GM12878 (cell line): ENCODE measurements around the gene ARHGAP15. TPM values are rescaled to one million over a fixed set of nuclear protein-coding genes. Genes with fewer than 3 reads are reported as not detected.

Experiments used
- ATAC-seq: fragments of 200-7000 bp; cut with Tn5 transposase; 3 replicates; pipeline ENCODE4 v1.9.1; 2020; ENCODE audit warnings: mild to moderate bottlenecking, moderate library complexity
- BruUV-seq: library from RNA; stranded (reverse); fragments of 400-500 nt; replicated peaks from 2 replicates; lab custom pipeline; 2021; lab: Mats Ljungman, UMichigan
- CTCF ChIA-PET: fragments of 300-600 bp; sonication (Branson Sonifier 250); formaldehyde crosslinking; extraction: SDS; loops from one replicate; lab custom pipeline; 2021; ENCODE audit warnings: inconsistent platforms; lab: Yijun Ruan, JAX
- POLR2A ChIA-PET: fragments of 350-600 bp; formaldehyde crosslinking; extraction: SDS; loops from one replicate; lab custom pipeline; 2021; ENCODE audit warnings: inconsistent platforms; lab: Charles Lee
- RAD21 ChIA-PET: fragments of 300-600 bp; sonication (Branson Sonifier 250); formaldehyde crosslinking; loops from one replicate; lab custom pipeline; 2023; ENCODE audit warnings: antibody characterized with exemption; ENCODE audit not compliant: unreplicated experiment; lab: Charles Lee
- SMC1A ChIA-PET: fragments of 300-600 bp; sonication (Branson Sonifier 250); formaldehyde crosslinking; loops from one replicate; lab custom pipeline; 2023; ENCODE audit not compliant: unreplicated experiment, uncharacterized antibody; lab: Charles Lee
- DNase-seq: peaks from one replicate; pipeline ENCODE4 v3.0.0-alpha.2; 2011; ENCODE audit warnings: low read depth, low spot score
- FAIRE-seq: peaks from 3 replicates; lab custom pipeline; 2011; peaks lifted over from hg19 to GRCh38; lab: Jason Lieb, UNC
- H2AFZ ChIP-seq: 2 replicates; pipeline ENCODE4 v1.6.0; 2011; ENCODE audit warnings: low read depth, low read length, control low read depth; ENCODE audit not compliant: control insufficient read depth
- H3K27ac ChIP-seq: 2 replicates; pipeline ENCODE4 v1.5.1; 2011; ENCODE audit warnings: control low read depth; ENCODE audit not compliant: control insufficient read depth, insufficient read depth
- H3K27me3 ChIP-seq, 2 experiments: replicated peaks in 1 of 2; 2 replicates each; pipeline versions ENCODE4 v1.6.0 to v1.6.1; 2011; ENCODE audit warnings: low read length in 1 of 2; ENCODE audit not compliant: control insufficient read depth in 2 of 2, insufficient read depth in 2 of 2
- H3K36me3 ChIP-seq, 2 experiments: 2 replicates each; pipeline ENCODE4 v1.5.1; 2011; ENCODE audit warnings: low read length in 1 of 2; ENCODE audit not compliant: control insufficient read depth in 2 of 2, insufficient read depth in 2 of 2
- H3K4me1 ChIP-seq: 2 replicates; pipeline ENCODE4 v1.6.1; 2011; ENCODE audit warnings: mild to moderate bottlenecking, low read length, moderate library complexity, mixed read lengths; ENCODE audit not compliant: control insufficient read depth, insufficient read depth
- H3K4me2 ChIP-seq: 2 replicates; pipeline ENCODE4 v1.6.0; 2011; ENCODE audit warnings: control low read depth; ENCODE audit not compliant: control insufficient read depth, insufficient read depth
- H3K4me3 ChIP-seq: fragments of 200-600 bp; sonication (generic); 2 replicates; pipeline ENCODE4 v1.5.1; 2016
- H3K79me2 ChIP-seq: 2 replicates; pipeline ENCODE4 v1.6.0; 2011; ENCODE audit warnings: low read length; ENCODE audit not compliant: control insufficient read depth, insufficient read depth
- H3K9ac ChIP-seq: 2 replicates; pipeline ENCODE4 v1.8.0; 2011; ENCODE audit warnings: low read length, control low read depth, mixed read lengths; ENCODE audit not compliant: control insufficient read depth, insufficient read depth
- H3K9me3 ChIP-seq: replicated peaks from 3 replicates; pipeline ENCODE4 v1.5.1; 2011; ENCODE audit warnings: mild to moderate bottlenecking, low read length; ENCODE audit not compliant: control insufficient read depth, insufficient read depth
- H4K20me1 ChIP-seq: 2 replicates; pipeline ENCODE4 v1.6.0; 2011; ENCODE audit not compliant: control insufficient read depth, insufficient read depth
- CREM ChIP-seq: IDR thresholded peaks from 2 replicates; pipeline ENCODE4 v1.6.1; 2014; ENCODE audit warnings: antibody characterized with exemption, low read depth
- EED ChIP-seq: sonication (generic); IDR thresholded peaks from 2 replicates; pipeline ENCODE4 v1.6.1; 2016; ENCODE audit warnings: antibody characterized with exemption, low read depth
- ELK1 ChIP-seq: IDR thresholded peaks from 2 replicates; pipeline ENCODE4 v1.6.1; 2012; ENCODE audit warnings: low read depth, low read length, improper control_type of control experiment
- FOS ChIP-seq: IDR thresholded peaks from 3 replicates; pipeline ENCODE4 v1.6.1; 2011; ENCODE audit warnings: borderline replicate concordance; ENCODE audit not compliant: insufficient read length; ENCODE audit errors: extremely low read depth
- GABPA ChIP-seq: IDR thresholded peaks from 2 replicates; pipeline ENCODE4 v1.6.1; 2014; ENCODE audit warnings: antibody characterized with exemption, low read depth, mild to moderate bottlenecking, inconsistent platforms
- GATAD2B ChIP-seq: fragments of 450-650 bp; conservative IDR thresholded peaks from 2 replicates; pipeline ENCODE4 v1.6.1; 2017; ENCODE audit warnings: low read depth, mild to moderate bottlenecking, moderate library complexity
- HDAC6 ChIP-seq: fragments of 200-600 bp; sonication (generic); IDR thresholded peaks from one replicate; pipeline ENCODE4 v1.8.0; 2017; ENCODE audit warnings: antibody characterized with exemption; ENCODE audit not compliant: unreplicated experiment
- IKZF2 ChIP-seq, 2 experiments: fragments of 450-650 bp; IDR thresholded peaks; 2 replicates each; pipeline ENCODE4 v1.6.1; 2017; ENCODE audit warnings: mild to moderate bottlenecking in 2 of 2, moderate library complexity in 2 of 2
- PKNOX1 ChIP-seq: fragments of 450-650 bp; IDR thresholded peaks from 2 replicates; pipeline ENCODE4 v1.6.1; 2016; ENCODE audit warnings: mild to moderate bottlenecking
- POLR2A ChIP-seq: IDR thresholded peaks from 2 replicates; pipeline ENCODE4 v1.6.1; 2011; ENCODE audit warnings: low read depth, mild to moderate bottlenecking, low read length
- RBBP5 ChIP-seq: fragments of 200-600 bp; sonication (generic); conservative IDR thresholded peaks from 2 replicates; pipeline ENCODE4 v1.6.1; 2016
- ZNF217 ChIP-seq: fragments of 450-650 bp; IDR thresholded peaks from 2 replicates; pipeline ENCODE4 v1.6.1; 2017; ENCODE audit warnings: antibody characterized with exemption, mild to moderate bottlenecking
- WGBS: methylation state at CpG from one replicate; pipeline ENCODE4 v1.1.6; 2016; ENCODE audit warnings: low lambda C conversion rate; ENCODE audit not compliant: insufficient replicate concordance, insufficient coverage; ENCODE audit errors: missing lambda C conversion rate; 5-methylcytosine and 5-hydroxymethylcytosine counted together
- in situ Hi-C: fragments of 300-500 bp; cut with MboI; formaldehyde crosslinking; loops from 9 replicates; pipeline ENCODE4 v1.14.3; 2018; ENCODE audit warnings: mixed read lengths
- intact Hi-C: fragments of 100-400 bp; cut with micrococcal nuclease; formaldehyde crosslinking; loops from one replicate; pipeline ENCODE4 v1.14.2; 2022; ENCODE audit not compliant: unreplicated experiment
- polyA plus RNA-seq, 11 experiments: library from polyadenylated mRNA; depleted of rRNA in 4 of 11; unstranded in 6 of 11; stranded (reverse) in 5 of 11; fragments of >200 nt; fragmentation: Nextera tagmentation in 4 of 11; fragmentation: Illumina TruSeq in 1 of 11; extraction: Ambion mirVana in 4 of 11; extraction: Trizol in 1 of 11; gene quantifications; 1 replicate in 1 of 11; 2 replicates in 10 of 11; pipeline versions ENCODE4 v1.2.1 to v1.2.3, GENCODE V29; 2011 to 2016; ENCODE audit warnings: inconsistent platforms in 2 of 11, missing spikeins in 2 of 11, low read depth in 1 of 11
- total RNA-seq, 4 experiments: library from RNA; depleted of rRNA in 3 of 4; stranded (reverse); fragments of >200 nt in 3 of 4; fragmentation: Illumina TruSeq in 1 of 4; extraction: Trizol in 1 of 4; gene quantifications; 2 replicates each; pipeline versions ENCODE4 v1.2.1 to v1.2.3, GENCODE V29; 2013 to 2021
- TF ChIP-seq, protein P1 (sequence below): IDR thresholded peaks from 2 replicates; pipeline ENCODE4 v1.6.1; 2011; ENCODE audit warnings: borderline replicate concordance, low read depth, mild to moderate bottlenecking, moderate library complexity, low read length; ENCODE audit not compliant: insufficient read depth, poor library complexity, severe bottlenecking

Gene ARHGAP15
- total and polyA plus RNA-seq, 10 of the 15 experiments (the other 5 are each of a cell fraction or from before 2014, with no cell fraction given) = 38.0 to 92.6 (median 66.7) TPM

GRCh38 chr2:143764261-143764660 lies 635.0 kb downstream of the ARHGAP15 start:
- POLR2A ChIA-PET = no interaction called here
- DNase-seq (no peak), ATAC-seq (no peak), FAIRE-seq (no peak)
- in situ Hi-C loops = no loop called here
- Histone ChIP-seq H3K79me2 (no peaks in the 10 kb centered on the region), H3K4me1 (no peaks in the 10 kb centered on the region), H3K36me3 (peaks cover 0 to 2% of the 10 kb centered on the region in 2 experiments; a peak in 2 of 4 replicates), H3K27ac (no peak overlapping the region), H2AFZ (no peak overlapping the region), H3K27me3 (no peaks in the 10 kb centered on the region), H3K9me3 (no peaks in the 10 kb centered on the region), H3K4me3 (no peak overlapping the region), H4K20me1 (no peaks in the 10 kb centered on the region), H3K9ac (no peak overlapping the region), H3K4me2 (no peak overlapping the region)
- SMC1A ChIA-PET = interaction anchor here (1.3 kb wide), 1 partner anchor 11 kb away, joined by 6 read pairs; no protein-coding TSS in a partner anchor
- CTCF ChIA-PET = interaction anchor here (1.5 kb wide), 1 partner anchor 77 kb away, joined by 3 read pairs; no protein-coding TSS in a partner anchor
- RAD21 ChIA-PET = no interaction called here
- intact Hi-C loops = no loop called here
- TF ChIP-seq CREM (no peak), HDAC6 (no peak), ELK1 (no peak), IKZF2 (IDR thresholded peaks at IDR 0.05) (no peak), GATAD2B (no peak), PKNOX1 (no peak), RBBP5 (no peak), FOS (no peak), POLR2A (no peak), GABPA (no peak), EED (no peak), ZNF217 (no peak)
- TF ChIP-seq, protein P1, sequence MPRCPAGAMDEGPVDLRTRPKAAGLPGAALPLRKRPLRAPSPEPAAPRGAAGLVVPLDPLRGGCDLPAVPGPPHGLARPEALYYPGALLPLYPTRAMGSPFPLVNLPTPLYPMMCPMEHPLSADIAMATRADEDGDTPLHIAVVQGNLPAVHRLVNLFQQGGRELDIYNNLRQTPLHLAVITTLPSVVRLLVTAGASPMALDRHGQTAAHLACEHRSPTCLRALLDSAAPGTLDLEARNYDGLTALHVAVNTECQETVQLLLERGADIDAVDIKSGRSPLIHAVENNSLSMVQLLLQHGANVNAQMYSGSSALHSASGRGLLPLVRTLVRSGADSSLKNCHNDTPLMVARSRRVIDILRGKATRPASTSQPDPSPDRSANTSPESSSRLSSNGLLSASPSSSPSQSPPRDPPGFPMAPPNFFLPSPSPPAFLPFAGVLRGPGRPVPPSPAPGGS = no peak
- BruUV-seq = no TSS peak
- 49% methylated on average over 4 of the region's 4 CpGs for WGBS
